PC-9 (cell line): Measurements from ENCODE around the gene RPL37. TPM values are rescaled to one million over a fixed set of nuclear protein-coding genes. Genes with fewer than 3 reads are reported as not detected.

Experiments used
- BruUV-seq: library from RNA; stranded (reverse); fragments of 400-500 nt; replicated peaks from 2 replicates; lab custom pipeline; 2021; lab: Mats Ljungman, UMichigan
- CTCF ChIA-PET: fragments of 300-600 bp; sonication (Branson Sonifier 250); formaldehyde crosslinking; loops from one replicate; lab custom pipeline; 2022; ENCODE audit warnings: antibody characterized with exemption; lab: Charles Lee
- POLR2A ChIA-PET: fragments of 300-600 bp; sonication (Branson Sonifier 250); formaldehyde crosslinking; loops from one replicate; lab custom pipeline; 2022; ENCODE audit warnings: antibody characterized with exemption; ENCODE audit not compliant: unreplicated experiment; lab: Charles Lee
- DNase-seq, 2 experiments: peaks; one replicate each; pipeline versions ENCODE4 v3.0.0 to v3.0.0-alpha.2; 2015 to 2022; ENCODE audit warnings: mixed read lengths in 1 of 2
- H2AFZ ChIP-seq: fragments of 200-600 bp; sonication (generic); 2 replicates; pipeline ENCODE4 v1.8.1; 2017; ENCODE audit warnings: antibody characterized with exemption
- H3F3A ChIP-seq: fragments of 200-600 bp; sonication (generic); 2 replicates; pipeline ENCODE4 v1.8.1; 2017; ENCODE audit warnings: antibody characterized with exemption, mild to moderate bottlenecking, low read depth; ENCODE audit not compliant: insufficient read depth
- H3K27ac ChIP-seq: fragments of 200-600 bp; sonication (generic); 2 replicates; pipeline ENCODE4 v1.6.1; 2016; ENCODE audit warnings: mixed run types
- H3K27me3 ChIP-seq: fragments of 200-600 bp; sonication (generic); 2 replicates; pipeline ENCODE4 v1.6.1; 2016; ENCODE audit warnings: low read depth, mixed run types; ENCODE audit not compliant: insufficient read depth
- H3K36me3 ChIP-seq: fragments of 200-600 bp; sonication (generic); 2 replicates; pipeline ENCODE4 v1.6.1; 2016; ENCODE audit warnings: low read depth, mixed run types
- H3K4me1 ChIP-seq: fragments of 200-600 bp; sonication (generic); replicated peaks from 2 replicates; pipeline ENCODE4 v1.6.1; 2016; ENCODE audit warnings: mixed run types; ENCODE audit not compliant: insufficient read depth
- H3K4me2 ChIP-seq: fragments of 200-600 bp; sonication (generic); 2 replicates; pipeline ENCODE4 v1.6.1; 2017; ENCODE audit warnings: mixed run types
- H3K4me3 ChIP-seq: fragments of 200-600 bp; sonication (generic); 2 replicates; pipeline ENCODE4 v1.6.1; 2016; ENCODE audit warnings: mixed run types
- H3K79me2 ChIP-seq: fragments of 200-600 bp; sonication (generic); 2 replicates; pipeline ENCODE4 v1.6.1; 2017; ENCODE audit warnings: low read depth, mixed run types
- H3K9me2 ChIP-seq: fragments of 200-600 bp; sonication (generic); 2 replicates; pipeline ENCODE4 v1.8.1; 2017; ENCODE audit warnings: mild to moderate bottlenecking; ENCODE audit not compliant: insufficient read depth
- H3K9me3 ChIP-seq: fragments of 200-600 bp; sonication (generic); 2 replicates; pipeline ENCODE4 v1.8.1; 2016; ENCODE audit warnings: low read depth; ENCODE audit not compliant: insufficient read depth
- H4K20me1 ChIP-seq: fragments of 200-600 bp; sonication (generic); 2 replicates; pipeline ENCODE4 v1.8.1; 2017; ENCODE audit not compliant: insufficient read depth
- EZH2 ChIP-seq: fragments of 200-600 bp; sonication (generic); IDR thresholded peaks from 2 replicates; pipeline ENCODE4 v1.8.0; 2017; ENCODE audit warnings: antibody characterized with exemption, low read depth
- intact Hi-C: fragments of 100-400 bp; cut with micrococcal nuclease; formaldehyde crosslinking; loops from one replicate; pipeline ENCODE4 v1.10.0; 2022; ENCODE audit not compliant: unreplicated experiment
- total RNA-seq: library from RNA; stranded (reverse); gene quantifications from 2 replicates; pipeline ENCODE4 v1.2.3, GENCODE V29; 2021
- TF ChIP-seq, protein P1 (sequence below): fragments of 200-600 bp; sonication (generic); conservative IDR thresholded peaks from 2 replicates; pipeline ENCODE4 v1.6.1; 2017; ENCODE audit warnings: mixed run types, antibody characterized with exemption, mild to moderate bottlenecking, moderate library complexity

Gene RPL37
- total RNA-seq, 1 experiment from 2014 or later: 3,889 TPM

GRCh38 chr5:40780199-40780598, 54.8 kb downstream of the RPL37 start:
- Histone ChIP-seq H3K79me2 (peaks cover 71% of the 10 kb centered on the region), H3K9me3 (no peaks in the 10 kb centered on the region), H4K20me1 (peaks cover 66% of the 10 kb centered on the region), H3K4me1 (peaks cover 30% of the 10 kb centered on the region; the same call in 1 of the 2 replicates), H3K4me2 (no peak overlapping the region), H3K36me3 (peaks cover 21% of the 10 kb centered on the region), H3K4me3 (no peak overlapping the region), H3K27me3 (no peaks in the 10 kb centered on the region), H3K9me2 (no peaks in the 10 kb centered on the region), H2AFZ (no peak overlapping the region), H3F3A (peaks cover 14% of the 10 kb centered on the region), H3K27ac (no peak overlapping the region)
- BruUV-seq: no TSS peak
- TF ChIP-seq, protein P1, sequence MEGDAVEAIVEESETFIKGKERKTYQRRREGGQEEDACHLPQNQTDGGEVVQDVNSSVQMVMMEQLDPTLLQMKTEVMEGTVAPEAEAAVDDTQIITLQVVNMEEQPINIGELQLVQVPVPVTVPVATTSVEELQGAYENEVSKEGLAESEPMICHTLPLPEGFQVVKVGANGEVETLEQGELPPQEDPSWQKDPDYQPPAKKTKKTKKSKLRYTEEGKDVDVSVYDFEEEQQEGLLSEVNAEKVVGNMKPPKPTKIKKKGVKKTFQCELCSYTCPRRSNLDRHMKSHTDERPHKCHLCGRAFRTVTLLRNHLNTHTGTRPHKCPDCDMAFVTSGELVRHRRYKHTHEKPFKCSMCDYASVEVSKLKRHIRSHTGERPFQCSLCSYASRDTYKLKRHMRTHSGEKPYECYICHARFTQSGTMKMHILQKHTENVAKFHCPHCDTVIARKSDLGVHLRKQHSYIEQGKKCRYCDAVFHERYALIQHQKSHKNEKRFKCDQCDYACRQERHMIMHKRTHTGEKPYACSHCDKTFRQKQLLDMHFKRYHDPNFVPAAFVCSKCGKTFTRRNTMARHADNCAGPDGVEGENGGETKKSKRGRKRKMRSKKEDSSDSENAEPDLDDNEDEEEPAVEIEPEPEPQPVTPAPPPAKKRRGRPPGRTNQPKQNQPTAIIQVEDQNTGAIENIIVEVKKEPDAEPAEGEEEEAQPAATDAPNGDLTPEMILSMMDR: no peak
- no peak for TF ChIP-seq EZH2
- DNase-seq: peak in 1 of 2 experiments; percentile 56
- ChIA-PET POLR2A (no interaction called here), CTCF (interaction anchor here (0.5 to 0.6 kb wide), 2 partner anchors 25 to 109 kb away, joined by 3 read pairs; partner anchors contain the start of gene TTC33)
- intact Hi-C loops: no loop called here

DNA sequence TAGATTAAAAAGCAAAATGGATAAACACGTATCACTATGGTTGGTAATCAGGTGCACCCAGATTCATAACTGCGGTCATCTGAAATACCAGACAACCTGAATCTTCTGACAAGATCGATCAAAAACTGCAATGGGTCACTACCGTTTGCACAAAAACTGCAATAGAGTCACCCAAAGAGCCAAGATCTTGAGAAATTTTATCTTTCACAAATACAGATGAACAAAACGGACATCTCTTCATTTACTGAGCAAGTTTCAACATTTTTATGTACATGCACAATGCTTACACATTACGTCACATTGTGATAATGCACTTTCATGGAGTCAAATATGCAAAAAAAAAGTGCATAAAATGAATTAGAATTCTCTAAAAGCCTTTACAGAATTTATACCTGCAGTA, 55.5 kb downstream of the RPL37 start:
- ChIA-PET POLR2A (no interaction called here), CTCF (interaction anchor here (0.6 kb wide), 1 partner anchor 108 kb away, joined by 3 read pairs; no protein-coding TSS in a partner anchor)
- Histone ChIP-seq H3K27me3 (no peaks in the 10 kb centered on the region), H3K79me2 (peaks cover 64% of the 10 kb centered on the region), H3K9me2 (no peaks in the 10 kb centered on the region), H3K4me3 (no peak overlapping the region), H4K20me1 (peaks cover 65% of the 10 kb centered on the region), H3K4me2 (no peak overlapping the region), H2AFZ (no peak overlapping the region), H3K9me3 (no peaks in the 10 kb centered on the region), H3F3A (peaks cover 14% of the 10 kb centered on the region), H3K27ac (no peak overlapping the region), H3K36me3 (peaks cover 28% of the 10 kb centered on the region), H3K4me1 (peaks cover 30% of the 10 kb centered on the region; the same call in 1 of the 2 replicates)
- no peak for DNase-seq
- intact Hi-C loops: no loop called here
- no TSS peak for BruUV-seq
- TF ChIP-seq, protein P1: no peak
- no peak for TF ChIP-seq EZH2

DNA sequence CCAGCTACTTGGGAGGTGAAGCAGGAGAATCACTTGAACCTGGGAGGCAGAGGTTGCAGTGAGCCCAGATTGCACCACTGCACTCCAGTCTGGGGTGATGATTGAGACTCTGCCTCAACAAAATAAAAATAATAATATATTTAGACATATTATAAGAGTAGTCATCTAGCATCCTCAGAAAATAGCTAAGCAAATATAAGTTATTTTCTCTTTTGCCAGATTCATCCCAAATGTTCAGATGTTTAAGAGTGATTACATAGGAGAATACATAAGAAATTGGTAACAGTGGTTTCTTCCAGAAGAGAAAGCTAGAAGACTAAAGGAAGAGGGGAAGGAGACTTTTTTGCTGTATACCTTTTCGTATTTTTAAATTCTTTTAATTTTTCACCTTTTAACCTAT, 56.9 kb downstream of the RPL37 start:
- CTCF ChIA-PET: interaction anchor here (0.9 kb wide), 1 partner anchor 16 kb away, joined by 6 read pairs; no protein-coding TSS in a partner anchor
- no peaks in the 10 kb centered on the region for H3K9me3 ChIP-seq
- H4K20me1 ChIP-seq: peaks cover 52% of the 10 kb centered on the region

More for the DNA sequence above, 56.9 kb downstream of the RPL37 start:
- POLR2A ChIA-PET: interaction anchor here (0.7 kb wide), 1 partner anchor 18 kb away, joined by 3 read pairs; no protein-coding TSS in a partner anchor
- no TSS peak for BruUV-seq
- Histone ChIP-seq H3K27me3 (no peaks in the 10 kb centered on the region), H3K27ac (no peak overlapping the region), H3K4me1 (peaks cover 30% of the 10 kb centered on the region; the same call in 1 of the 2 replicates), H3K36me3 (peaks cover 28% of the 10 kb centered on the region), H3K4me2 (no peak overlapping the region), H3K4me3 (no peak overlapping the region), H3F3A (peaks cover 14% of the 10 kb centered on the region), H2AFZ (no peak overlapping the region), H3K9me2 (no peaks in the 10 kb centered on the region), H3K79me2 (peaks cover 50% of the 10 kb centered on the region)
- TF ChIP-seq EZH2: no peak
- TF ChIP-seq, protein P1: no peak
- intact Hi-C loops: no loop called here
- no peak for DNase-seq
